Measurements from ENCODE around the gene PTGR2.
"Not testable (repeated sequence)": the region's sequence is repeated elsewhere in the genome, so short reads cannot be mapped to it uniquely, and the experiment has no call there.

The PTGR2 gene

DNA sequence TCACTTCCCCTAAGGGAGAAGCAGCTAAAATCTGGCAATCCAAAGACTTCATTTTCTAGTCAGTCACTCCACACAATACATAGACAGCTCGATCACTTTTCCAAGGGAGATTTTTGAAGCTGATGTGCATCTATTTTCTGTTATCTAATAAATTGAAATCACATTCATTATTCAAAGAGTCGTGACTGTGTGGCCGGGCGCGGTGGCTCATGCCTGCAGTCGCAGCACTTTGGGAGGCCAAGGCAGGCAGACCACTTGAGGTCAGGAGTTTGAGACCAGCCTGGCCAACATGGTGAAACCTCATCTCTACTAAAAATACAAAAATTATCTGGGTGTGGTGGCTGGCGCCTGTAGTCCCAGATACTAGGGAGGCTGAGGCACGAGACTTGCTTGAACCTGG, 27.1 kb upstream of the PTGR2 start:
- H3K27me3 ChIP-seq (ENCODE audit: insufficient read depth, low read length), result no peaks in the 10 kb centered on the region
- TF ChIP-seq, protein P1, sequence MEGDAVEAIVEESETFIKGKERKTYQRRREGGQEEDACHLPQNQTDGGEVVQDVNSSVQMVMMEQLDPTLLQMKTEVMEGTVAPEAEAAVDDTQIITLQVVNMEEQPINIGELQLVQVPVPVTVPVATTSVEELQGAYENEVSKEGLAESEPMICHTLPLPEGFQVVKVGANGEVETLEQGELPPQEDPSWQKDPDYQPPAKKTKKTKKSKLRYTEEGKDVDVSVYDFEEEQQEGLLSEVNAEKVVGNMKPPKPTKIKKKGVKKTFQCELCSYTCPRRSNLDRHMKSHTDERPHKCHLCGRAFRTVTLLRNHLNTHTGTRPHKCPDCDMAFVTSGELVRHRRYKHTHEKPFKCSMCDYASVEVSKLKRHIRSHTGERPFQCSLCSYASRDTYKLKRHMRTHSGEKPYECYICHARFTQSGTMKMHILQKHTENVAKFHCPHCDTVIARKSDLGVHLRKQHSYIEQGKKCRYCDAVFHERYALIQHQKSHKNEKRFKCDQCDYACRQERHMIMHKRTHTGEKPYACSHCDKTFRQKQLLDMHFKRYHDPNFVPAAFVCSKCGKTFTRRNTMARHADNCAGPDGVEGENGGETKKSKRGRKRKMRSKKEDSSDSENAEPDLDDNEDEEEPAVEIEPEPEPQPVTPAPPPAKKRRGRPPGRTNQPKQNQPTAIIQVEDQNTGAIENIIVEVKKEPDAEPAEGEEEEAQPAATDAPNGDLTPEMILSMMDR (IDR thresholded peaks at IDR 0.05; ENCODE audit: low read length), result no peak
- H3K36me3 ChIP-seq (ENCODE audit: insufficient read depth, low read length), result no peaks in the 10 kb centered on the region
- H3K4me3 ChIP-seq (ENCODE audit: low read depth, low read length, poor library complexity, severe bottlenecking), result no peak overlapping the region
- H3K9me3 ChIP-seq (ENCODE audit: low read length), result no peaks in the 10 kb centered on the region
- H3K9me2 ChIP-seq (ENCODE audit: low read depth, low read length), result no peaks in the 10 kb centered on the region
- H3K27ac ChIP-seq (ENCODE audit: low read depth, low read length, poor library complexity, severe bottlenecking), result no peak overlapping the region
- H3K79me2 ChIP-seq (ENCODE audit: insufficient read depth, low read length), result no peaks in the 10 kb centered on the region
- H2AFZ ChIP-seq (ENCODE audit: low read length), result no peak overlapping the region
- H3K4me2 ChIP-seq (ENCODE audit: low read length), result no peak overlapping the region
- no peaks in the 10 kb centered on the region for H3F3A ChIP-seq (ENCODE audit: insufficient read depth, low read length)
- H3K9ac ChIP-seq (ENCODE audit: low read length), result no peak overlapping the region
- no peaks in the 10 kb centered on the region for H4K20me1 ChIP-seq (ENCODE audit: insufficient read depth, low read length)
- no peaks in the 10 kb centered on the region for H3K4me1 ChIP-seq (ENCODE audit: insufficient read depth, low read length, severe bottlenecking)

DNA sequence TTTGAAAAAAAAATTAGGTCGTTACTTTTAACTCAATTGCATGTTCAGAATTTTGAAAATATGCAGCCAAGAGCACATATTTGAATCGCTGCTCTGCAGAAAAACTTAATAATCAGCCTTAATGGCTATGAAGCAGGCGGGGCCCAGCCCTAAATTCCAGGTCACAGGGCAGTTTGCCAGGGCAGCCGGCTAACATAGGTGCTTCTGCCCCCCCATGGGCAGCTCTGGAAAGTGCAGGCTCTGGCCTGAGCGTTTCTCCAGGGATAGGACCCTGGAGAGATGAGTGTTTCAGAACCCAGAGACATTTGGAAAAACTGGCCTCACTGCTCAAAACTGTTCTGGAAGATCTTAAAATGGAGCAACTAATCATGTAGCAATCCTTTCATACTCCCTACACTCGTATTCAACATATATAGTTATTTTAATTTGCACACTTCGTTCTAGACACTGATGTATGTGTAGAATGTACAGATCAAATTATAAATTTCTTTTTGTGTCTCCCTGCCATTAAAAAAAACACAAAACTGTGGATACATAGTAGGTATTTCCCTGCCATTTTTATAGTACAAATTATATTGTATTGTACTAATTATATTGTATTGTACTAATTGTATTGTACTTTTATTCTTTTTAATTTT, 26.0 kb upstream of the PTGR2 start:
- Histone ChIP-seq H3K4me2 (ENCODE audit: low read length) (no peak overlapping the region), H3K9me3 (ENCODE audit: low read length) (no peaks in the 10 kb centered on the region), H4K20me1 (ENCODE audit: insufficient read depth, low read length) (no peaks in the 10 kb centered on the region)

DNA sequence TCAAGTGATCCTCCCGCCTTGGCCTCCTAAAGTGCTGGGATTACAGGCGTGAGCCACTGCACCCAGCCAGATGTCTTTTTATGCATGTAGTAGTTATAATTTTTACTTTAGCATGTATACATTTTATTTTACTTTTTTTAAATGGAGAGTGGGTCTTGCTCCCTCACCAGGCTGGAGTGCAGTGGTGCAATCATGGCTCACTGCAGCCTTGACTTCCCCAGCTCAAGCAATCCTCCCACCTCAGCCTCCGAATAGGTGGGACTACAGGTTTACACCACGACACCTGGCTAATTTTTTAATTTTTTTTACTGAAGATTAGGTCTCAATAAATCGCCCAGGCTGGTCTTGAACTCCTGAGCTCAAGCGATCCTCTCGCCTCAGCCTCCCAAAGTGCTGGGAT, 24.4 kb upstream of the PTGR2 start:
- H3K4me2 ChIP-seq (ENCODE audit: low read length); H3F3A ChIP-seq (ENCODE audit: insufficient read depth, low read length); H4K20me1 ChIP-seq (ENCODE audit: insufficient read depth, low read length); H3K4me1 ChIP-seq (ENCODE audit: insufficient read depth, low read length, severe bottlenecking); H3K9me2 ChIP-seq (ENCODE audit: low read depth, low read length); H2AFZ ChIP-seq (ENCODE audit: low read length); H3K79me2 ChIP-seq (ENCODE audit: insufficient read depth, low read length); H3K4me3 ChIP-seq (ENCODE audit: low read depth, low read length, poor library complexity, severe bottlenecking); H3K27ac ChIP-seq (ENCODE audit: low read depth, low read length, poor library complexity, severe bottlenecking); H3K9ac ChIP-seq (ENCODE audit: low read length); H3K27me3 ChIP-seq (ENCODE audit: insufficient read depth, low read length); H3K36me3 ChIP-seq (ENCODE audit: insufficient read depth, low read length); H3K9me3 ChIP-seq (ENCODE audit: low read length): not testable (repeated sequence)
- TF ChIP-seq, protein P1 (IDR thresholded peaks at IDR 0.05; ENCODE audit: low read length), result peak; percentile 23; the same call in 1 of the 2 replicates

More for the DNA sequence above, 26.0 kb upstream of the PTGR2 start:
- no peaks in the 10 kb centered on the region for H3K9me2 ChIP-seq (ENCODE audit: low read depth, low read length)
- H3F3A ChIP-seq (ENCODE audit: insufficient read depth, low read length), result no peaks in the 10 kb centered on the region
- no peak overlapping the region for H3K9ac ChIP-seq (ENCODE audit: low read length)
- no peaks in the 10 kb centered on the region for H3K36me3 ChIP-seq (ENCODE audit: insufficient read depth, low read length)
- TF ChIP-seq EZH2 (IDR thresholded peaks at IDR 0.05; ENCODE audit: borderline replicate concordance, low read length), result no peak
- TF ChIP-seq, protein P1 (IDR thresholded peaks at IDR 0.05; ENCODE audit: low read length), result peak; percentile 93
- H3K4me3 ChIP-seq (ENCODE audit: low read depth, low read length, poor library complexity, severe bottlenecking), result no peak overlapping the region
- no peaks in the 10 kb centered on the region for H3K27me3 ChIP-seq (ENCODE audit: insufficient read depth, low read length)
- H3K4me1 ChIP-seq (ENCODE audit: insufficient read depth, low read length, severe bottlenecking), result no peaks in the 10 kb centered on the region
- H3K79me2 ChIP-seq (ENCODE audit: insufficient read depth, low read length), result no peaks in the 10 kb centered on the region
- no peak overlapping the region for H3K27ac ChIP-seq (ENCODE audit: low read depth, low read length, poor library complexity, severe bottlenecking)
- no peak overlapping the region for H2AFZ ChIP-seq (ENCODE audit: low read length)

All from OCI-LY1 (cell line).